IPS-15b (cell line): ENCODE results near the gene VSIR.

Source experiments
- H3K27me3 ChIP-seq: one replicate; pipeline ENCODE4 v1.6.1; 2013; ENCODE audit warnings: low read length; ENCODE audit not compliant: control insufficient read depth, insufficient read depth
- H3K36me3 ChIP-seq: one replicate; pipeline ENCODE4 v1.6.1; 2013; ENCODE audit warnings: low read length; ENCODE audit not compliant: control insufficient read depth, insufficient read depth
- H3K4me1 ChIP-seq: one replicate; pipeline ENCODE4 v1.6.1; 2013; ENCODE audit warnings: mild to moderate bottlenecking, low read length; ENCODE audit not compliant: control insufficient read depth, insufficient read depth
- H3K4me3 ChIP-seq: one replicate; pipeline ENCODE4 v1.5.1; 2013; ENCODE audit warnings: low read depth, low read length
- H3K9ac ChIP-seq: one replicate; pipeline ENCODE4 v1.6.1; 2013; ENCODE audit warnings: low read depth, mild to moderate bottlenecking, low read length
- H3K9me3 ChIP-seq: one replicate; pipeline ENCODE4 v1.6.1; 2013; ENCODE audit warnings: mild to moderate bottlenecking, low read length; ENCODE audit not compliant: control insufficient read depth, insufficient read depth

Gene VSIR

DNA sequence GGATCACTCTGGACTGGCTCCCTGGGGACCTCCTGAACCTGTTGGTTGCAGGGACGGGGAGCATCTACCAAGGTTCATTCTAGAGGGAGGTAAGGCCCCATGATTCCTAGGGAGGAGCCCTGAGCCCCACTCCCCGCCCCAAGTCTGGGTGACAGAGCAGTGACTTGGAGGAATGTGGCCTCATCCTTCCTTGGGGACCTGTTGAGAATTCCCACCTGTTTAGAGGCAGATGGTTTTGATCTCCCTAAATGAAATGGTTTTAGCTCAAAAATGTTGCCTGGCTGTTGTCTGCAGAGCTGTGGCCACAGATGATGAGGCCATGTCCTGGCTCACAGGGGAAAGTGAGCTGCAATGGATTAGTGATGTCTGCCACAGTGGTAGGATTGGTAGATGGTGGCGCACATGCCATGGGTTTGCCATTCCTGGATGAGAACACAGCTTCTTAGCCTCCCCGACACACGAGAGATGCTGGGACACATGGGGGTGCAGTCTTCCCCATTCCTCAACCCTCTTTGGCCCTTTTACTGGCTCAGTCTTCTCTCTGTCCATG lies 66.0 kb downstream of the VSIR start:
- H3K36me3 ChIP-seq, result no peaks in the 10 kb centered on the region
- H3K9me3 ChIP-seq, result no peaks in the 10 kb centered on the region
- peaks cover 2% of the 10 kb centered on the region for H3K27me3 ChIP-seq
- no peak overlapping the region for H3K4me3 ChIP-seq
- H3K9ac ChIP-seq, result no peak overlapping the region
- no peaks in the 10 kb centered on the region for H3K4me1 ChIP-seq

DNA sequence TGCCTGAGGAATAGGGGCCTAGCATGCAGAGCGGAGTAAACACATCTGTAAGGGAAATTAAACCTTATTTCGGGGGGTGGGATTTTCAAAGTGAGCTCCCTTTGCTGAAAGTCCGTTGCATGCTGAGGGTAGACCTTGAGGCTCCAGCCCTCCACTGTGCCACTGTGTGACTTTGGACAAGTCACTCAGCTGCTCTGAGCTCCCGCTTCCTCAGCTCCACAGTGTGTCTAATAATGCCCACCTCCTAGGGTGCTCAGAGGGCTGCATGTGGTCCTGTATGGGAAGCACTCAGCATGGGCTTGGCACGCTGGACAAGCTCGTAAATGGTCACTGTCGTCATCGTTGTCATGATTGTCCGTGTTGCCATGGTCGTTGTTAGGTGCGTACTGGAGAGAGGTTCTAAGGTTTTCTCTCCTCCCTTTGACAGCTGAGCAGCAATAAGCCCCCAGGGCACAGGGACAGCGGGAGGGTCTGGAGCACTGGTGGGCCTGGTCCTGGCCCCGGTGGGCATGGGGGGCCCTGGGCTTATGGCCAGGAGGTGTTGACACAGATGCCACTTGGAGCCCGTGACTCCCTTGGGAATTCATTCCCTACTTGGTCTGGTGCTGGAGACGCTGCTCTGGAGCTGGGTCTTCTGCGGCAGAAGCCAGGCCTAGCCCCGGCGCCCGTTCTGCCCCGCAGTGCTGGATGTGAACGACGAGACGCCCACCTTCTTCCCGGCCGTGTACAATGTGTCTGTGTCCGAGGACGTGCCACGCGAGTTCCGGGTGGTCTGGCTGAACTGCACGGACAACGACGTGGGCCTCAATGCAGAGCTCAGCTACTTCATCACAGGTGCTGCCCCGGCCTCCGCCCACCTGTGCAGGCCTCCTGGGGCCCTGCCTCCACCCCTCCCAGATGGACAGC lies 66.9 kb downstream of the VSIR start:
- no peaks in the 10 kb centered on the region for H3K36me3 ChIP-seq
- no peaks in the 10 kb centered on the region for H3K9me3 ChIP-seq
- peaks cover 2% of the 10 kb centered on the region for H3K27me3 ChIP-seq
- no peak overlapping the region for H3K4me3 ChIP-seq
- no peaks in the 10 kb centered on the region for H3K4me1 ChIP-seq
- no peak overlapping the region for H3K9ac ChIP-seq

DNA sequence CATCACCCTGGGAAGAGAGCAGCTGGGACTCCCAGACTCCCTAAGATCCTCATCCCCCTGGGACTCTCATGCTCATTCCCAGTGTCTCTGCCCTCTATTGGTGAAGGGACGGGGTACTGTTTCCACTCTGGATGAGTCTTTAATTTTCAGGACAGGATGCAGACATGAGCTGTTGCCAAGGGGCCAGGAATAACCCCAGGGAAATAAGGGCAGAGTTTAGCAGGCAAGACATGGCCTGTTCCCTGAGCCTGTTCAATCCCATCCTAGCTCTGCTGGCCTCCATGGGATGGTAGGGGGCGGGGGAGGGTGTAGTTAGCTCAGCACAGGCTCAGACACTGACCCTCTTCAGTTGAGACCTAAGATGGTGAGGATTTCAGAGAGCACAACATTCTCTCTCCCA lies 67.7 kb downstream of the VSIR start:
- H3K9ac ChIP-seq, result no peak overlapping the region
- H3K4me1 ChIP-seq, result no peaks in the 10 kb centered on the region
- peaks cover 2% of the 10 kb centered on the region for H3K27me3 ChIP-seq
- H3K9me3 ChIP-seq, result no peaks in the 10 kb centered on the region
- H3K4me3 ChIP-seq, result no peak overlapping the region
- no peaks in the 10 kb centered on the region for H3K36me3 ChIP-seq

DNA sequence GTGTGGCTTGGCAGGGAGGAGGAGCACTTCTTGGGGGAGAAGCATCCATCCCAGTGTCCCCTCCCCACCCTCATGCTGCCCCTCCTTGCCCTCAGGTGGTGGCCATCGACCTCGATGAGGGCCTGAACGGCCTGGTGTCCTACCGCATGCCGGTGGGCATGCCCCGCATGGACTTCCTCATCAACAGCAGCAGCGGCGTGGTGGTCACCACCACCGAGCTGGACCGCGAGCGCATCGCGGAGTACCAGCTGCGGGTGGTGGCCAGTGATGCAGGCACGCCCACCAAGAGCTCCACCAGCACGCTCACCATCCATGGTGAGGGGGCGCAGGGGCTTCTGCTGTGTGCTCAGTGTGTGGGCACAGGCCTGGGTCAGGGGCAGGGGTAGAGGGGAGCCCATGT lies 68.5 kb downstream of the VSIR start:
- Histone ChIP-seq H3K36me3 (no peaks in the 10 kb centered on the region), H3K9ac (no peak overlapping the region), H3K9me3 (no peaks in the 10 kb centered on the region), H3K4me3 (no peak overlapping the region), H3K4me1 (no peaks in the 10 kb centered on the region), H3K27me3 (peaks cover 2% of the 10 kb centered on the region)

DNA sequence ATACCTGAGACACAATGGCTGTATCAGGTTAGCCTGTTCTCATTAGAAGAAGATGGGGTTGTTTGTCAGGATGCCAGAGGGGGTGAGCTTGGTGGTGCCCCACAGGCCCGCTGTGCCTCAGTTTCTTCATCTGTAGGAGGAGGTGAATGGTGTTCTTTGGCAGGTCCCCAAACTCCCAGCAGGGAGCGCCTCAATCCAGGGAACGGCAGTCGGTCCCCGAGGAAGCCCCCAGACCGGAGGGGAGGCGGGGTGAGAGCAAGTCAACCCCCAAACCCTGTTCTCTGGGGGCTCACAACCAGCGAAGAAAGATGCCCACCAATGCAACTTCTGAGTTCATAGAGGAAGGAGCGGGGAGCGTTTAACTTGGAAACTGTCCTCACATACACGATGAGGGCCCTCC lies 69.7 kb downstream of the VSIR start:
- Histone ChIP-seq H3K9me3 (no peaks in the 10 kb centered on the region), H3K4me3 (no peak overlapping the region), H3K27me3 (peaks cover under 1% of the 10 kb centered on the region), H3K4me1 (no peaks in the 10 kb centered on the region), H3K36me3 (no peaks in the 10 kb centered on the region), H3K9ac (no peak overlapping the region)

DNA sequence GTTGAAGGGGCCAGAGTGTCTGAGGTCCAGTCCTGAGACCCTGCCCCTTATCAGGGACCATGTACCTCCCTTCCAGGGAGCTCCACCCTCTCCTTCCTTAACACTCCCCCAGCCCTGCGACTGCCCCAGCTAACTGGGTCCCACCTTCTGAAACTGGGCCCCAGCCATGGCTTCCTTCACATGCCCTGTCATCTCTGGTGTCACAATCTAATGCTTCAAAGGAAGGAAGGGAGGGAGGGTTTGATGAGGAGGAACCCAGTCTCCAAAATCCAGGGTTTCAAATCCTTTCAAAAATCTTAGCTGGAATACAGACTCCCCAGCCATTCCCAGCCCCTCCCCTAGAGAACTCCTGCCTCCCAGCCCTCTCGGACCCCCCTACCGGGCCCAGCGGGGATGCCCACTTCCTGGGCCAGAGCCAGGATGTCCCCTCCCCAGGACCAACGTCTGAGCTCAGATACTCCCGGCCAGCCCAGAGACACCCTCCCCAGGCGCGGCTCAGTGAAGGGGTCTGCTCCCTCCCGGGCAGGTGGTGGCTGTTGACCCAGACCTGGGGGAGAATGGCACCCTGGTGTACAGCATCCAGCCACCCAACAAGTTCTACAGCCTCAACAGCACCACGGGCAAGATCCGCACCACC lies 71.7 kb downstream of the VSIR start:
- H3K9me3 ChIP-seq, result no peaks in the 10 kb centered on the region
- no peaks in the 10 kb centered on the region for H3K36me3 ChIP-seq
- no peaks in the 10 kb centered on the region for H3K27me3 ChIP-seq
- no peak overlapping the region for H3K4me3 ChIP-seq
- H3K9ac ChIP-seq, result no peak overlapping the region
- H3K4me1 ChIP-seq, result no peaks in the 10 kb centered on the region

DNA sequence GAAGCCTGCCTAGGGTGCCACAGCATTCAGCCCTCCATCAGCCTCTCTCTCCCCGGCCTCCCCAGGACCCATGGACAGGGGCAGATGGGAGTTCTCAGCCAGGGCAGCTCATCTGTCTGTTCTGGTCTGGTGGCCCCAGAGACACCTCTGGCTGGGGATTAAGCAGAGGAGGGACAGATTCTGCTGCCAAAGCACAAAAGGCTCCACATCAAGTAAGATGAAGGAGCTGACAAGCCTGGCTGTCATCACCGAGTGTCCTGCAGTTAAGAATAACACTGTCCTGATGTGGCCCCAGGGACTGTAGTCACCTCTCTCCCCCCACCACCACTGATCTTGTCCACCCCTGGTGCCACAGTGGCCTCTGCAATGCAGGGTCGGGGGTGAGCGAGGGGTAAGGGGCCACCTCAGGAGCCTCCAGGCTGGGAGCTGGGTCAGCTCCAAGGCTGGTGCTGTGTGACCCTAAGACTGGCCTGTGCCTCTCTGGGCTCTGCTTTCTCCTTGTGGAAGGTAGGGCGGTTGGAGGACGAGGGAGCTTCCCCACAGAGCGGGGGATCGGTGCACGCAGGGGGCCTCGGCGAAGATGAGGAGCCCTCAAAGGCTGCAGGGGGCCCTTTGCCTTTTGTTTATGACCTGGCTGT lies 72.5 kb downstream of the VSIR start:
- Histone ChIP-seq H3K4me3 (no peak overlapping the region), H3K4me1 (no peaks in the 10 kb centered on the region), H3K27me3 (no peaks in the 10 kb centered on the region), H3K9me3 (no peaks in the 10 kb centered on the region), H3K9ac (no peak overlapping the region), H3K36me3 (no peaks in the 10 kb centered on the region)

DNA sequence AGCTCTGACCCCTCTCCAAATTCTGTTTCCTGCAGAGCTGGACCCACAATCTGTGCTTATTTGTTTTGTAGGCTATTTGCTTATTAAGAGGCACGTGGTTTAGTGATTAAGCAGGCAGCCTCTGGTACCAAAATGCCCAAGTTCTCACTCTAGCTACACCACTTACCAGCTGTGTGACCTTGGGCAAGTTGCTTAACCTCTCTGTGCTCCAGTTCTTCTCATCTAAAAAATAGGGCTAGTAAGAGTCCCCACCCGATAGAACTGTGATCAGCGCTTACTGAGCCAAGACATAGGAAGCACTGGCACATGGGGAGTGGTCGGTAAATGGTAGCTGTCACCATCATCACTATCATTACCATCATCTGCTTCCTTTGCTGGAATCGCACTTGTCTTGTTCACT lies 74.6 kb downstream of the VSIR start:
- no peaks in the 10 kb centered on the region for H3K36me3 ChIP-seq
- H3K4me3 ChIP-seq, result no peak overlapping the region
- H3K4me1 ChIP-seq, result no peaks in the 10 kb centered on the region
- no peak overlapping the region for H3K9ac ChIP-seq
- H3K27me3 ChIP-seq, result no peaks in the 10 kb centered on the region
- H3K9me3 ChIP-seq, result no peaks in the 10 kb centered on the region

DNA sequence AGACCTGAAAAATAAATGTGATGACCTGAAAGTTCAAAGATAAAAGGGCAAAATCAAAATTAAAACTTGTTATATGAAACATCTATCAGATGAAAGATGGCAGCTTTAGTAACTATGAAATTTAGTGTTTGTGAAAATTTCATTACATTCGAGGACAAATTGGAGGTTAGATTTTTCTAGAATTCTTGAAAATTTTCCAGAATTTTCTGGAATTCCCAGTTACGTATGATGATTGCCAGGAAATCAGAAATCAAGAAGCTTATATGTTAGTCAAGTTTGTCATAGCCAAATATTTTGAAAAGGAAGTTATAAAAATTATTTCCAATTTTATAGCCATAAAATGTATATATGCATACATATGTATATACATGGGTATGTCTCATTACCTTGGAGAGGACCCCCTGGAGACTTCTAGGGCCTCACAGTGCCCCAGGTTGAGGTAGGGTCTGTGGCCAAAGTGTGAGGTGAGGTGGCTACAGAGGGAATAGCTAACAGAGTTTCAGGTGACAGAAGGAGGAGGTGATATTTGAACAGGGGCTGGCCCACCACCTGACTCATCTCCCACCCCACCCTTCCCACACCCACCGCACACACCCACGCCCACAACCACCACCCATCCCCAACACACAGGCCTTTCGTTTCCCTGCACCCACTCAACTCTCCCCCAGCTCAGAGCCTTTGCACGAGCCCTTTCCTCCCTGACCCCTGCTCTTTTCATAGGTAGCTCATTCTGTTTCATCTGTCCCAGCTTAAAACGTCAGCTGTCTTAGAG lies 75.2 kb downstream of the VSIR start:
- Histone ChIP-seq H3K36me3 (no peaks in the 10 kb centered on the region), H3K27me3 (no peaks in the 10 kb centered on the region), H3K4me3 (no peak overlapping the region), H3K4me1 (no peaks in the 10 kb centered on the region), H3K9ac (no peak overlapping the region), H3K9me3 (no peaks in the 10 kb centered on the region)
